Measurements from ENCODE around the gene CACNA2D2. TPM values are rescaled to one million over a fixed set of nuclear protein-coding genes. Genes with fewer than 3 reads are reported as not detected.

Gene CACNA2D2
- total and polyA plus RNA-seq, 4 donors: 0.10 to 0.19 (median 0.15) TPM

GRCh38 chr3:50447290-50447840, 56.1 kb downstream of the CACNA2D2 start:
- Histone ChIP-seq H3K4me3 (ENCODE audit: low read depth in 1 of 3, low read length in 3 of 3) (no peak overlapping the region), H3K27me3 (ENCODE audit: control insufficient read depth in 4 of 4, insufficient read depth in 4 of 4, low read length in 3 of 4) (no peaks in the 10 kb centered on the region), H3K36me3 (ENCODE audit: control insufficient read depth in 4 of 4, insufficient read depth in 3 of 4, low read depth in 1 of 4, low read length in 3 of 4) (no peaks in the 10 kb centered on the region), H3K27ac (ENCODE audit: low read depth in 1 of 2, low read length in 2 of 2) (no peak overlapping the region), H3K4me1 (ENCODE audit: control insufficient read depth in 4 of 4, insufficient read depth in 4 of 4, low read length in 3 of 4) (peaks cover 3 to 19% (median 13%) of the 10 kb centered on the region in 4 donors), H3K9ac (ENCODE audit: low read depth in 1 of 2, low read length in 2 of 2) (no peak overlapping the region), H3K9me3 (ENCODE audit: control insufficient read depth in 4 of 4, low read length in 3 of 4) (no peaks in the 10 kb centered on the region)
- DNase-seq (ENCODE audit: low spot score): no peak
- no peak for TF ChIP-seq FOXA2 (IDR thresholded peaks at IDR 0.05)
- TF ChIP-seq FOXA1 (IDR thresholded peaks at IDR 0.05): no peak
- no peak for TF ChIP-seq CTCF (IDR thresholded peaks at IDR 0.05; ENCODE audit: low read depth, low read length, missing input control)
- no peak for TF ChIP-seq HNF4A (conservative IDR thresholded peaks at IDR 0.05)
- TF ChIP-seq SP1 (IDR thresholded peaks at IDR 0.05): no peak
- no peak for TF ChIP-seq ATF3 (IDR thresholded peaks at IDR 0.05)
- no peak for TF ChIP-seq TAF1 (conservative IDR thresholded peaks at IDR 0.05)
- no peak for TF ChIP-seq GABPA (IDR thresholded peaks at IDR 0.05 in 1 of 2, conservative IDR thresholded peaks at IDR 0.05 in 1 of 2)
- TF ChIP-seq RXRA (IDR thresholded peaks at IDR 0.05): no peak
- no peak for TF ChIP-seq HNF4G (IDR thresholded peaks at IDR 0.05)
- no peak for TF ChIP-seq RAD21 (IDR thresholded peaks at IDR 0.05)
- no peak for TF ChIP-seq MAX (IDR thresholded peaks at IDR 0.05)
- no peak for TF ChIP-seq REST (IDR thresholded peaks at IDR 0.05)
- TF ChIP-seq ZBTB33 (IDR thresholded peaks at IDR 0.05): no peak
- no peak for TF ChIP-seq EGR1 (IDR thresholded peaks at IDR 0.05; ENCODE audit: low read depth in 2 of 2)
- no peak for TF ChIP-seq NR2F2 (IDR thresholded peaks at IDR 0.05)
- TF ChIP-seq YY1 (IDR thresholded peaks at IDR 0.05): no peak
- TF ChIP-seq JUND (IDR thresholded peaks at IDR 0.05): no peak
- 92% methylated on average over 10 of the region's 10 CpGs for WGBS

All from liver (tissue), 9 donors.